D341Med (cell line): ENCODE results near the gene MRTFA.

ENCODE experiments used
- DNase-seq: peaks from one replicate; pipeline ENCODE4 v3.0.0; 2012; ENCODE audit warnings: low spot score

Gene MRTFA

DNA sequence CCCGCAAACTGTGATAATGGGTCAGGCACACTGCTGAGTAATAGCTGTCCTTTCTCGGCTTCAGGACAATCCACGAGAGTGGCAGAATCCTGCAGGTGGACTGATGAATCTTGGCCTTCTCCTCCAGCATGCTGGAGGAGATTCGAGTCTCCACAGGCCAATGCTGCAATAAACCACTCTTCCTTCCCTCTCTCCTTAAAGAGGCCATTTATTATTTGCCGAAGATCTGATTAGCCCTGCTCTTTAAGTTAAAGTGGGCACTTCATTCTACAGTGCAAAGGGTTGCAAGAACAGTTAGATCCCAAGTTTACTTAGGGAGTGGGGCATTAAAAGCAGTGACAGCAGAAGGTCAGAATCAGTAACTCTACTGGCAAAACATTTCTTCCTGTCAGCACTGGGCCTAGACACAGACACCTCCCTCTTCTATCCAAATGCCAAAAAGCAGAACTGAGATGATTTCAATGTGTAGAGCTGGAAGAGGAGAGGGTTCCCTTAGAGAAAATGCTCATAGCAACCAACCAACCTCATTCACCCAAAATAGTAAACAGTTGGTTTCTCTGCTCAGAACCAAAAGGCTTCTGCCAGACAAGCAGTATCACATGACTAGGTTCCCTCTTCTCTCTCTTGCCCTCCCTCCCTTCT lies 144.4 kb downstream of the MRTFA start:
- DNase-seq = no peak

DNA sequence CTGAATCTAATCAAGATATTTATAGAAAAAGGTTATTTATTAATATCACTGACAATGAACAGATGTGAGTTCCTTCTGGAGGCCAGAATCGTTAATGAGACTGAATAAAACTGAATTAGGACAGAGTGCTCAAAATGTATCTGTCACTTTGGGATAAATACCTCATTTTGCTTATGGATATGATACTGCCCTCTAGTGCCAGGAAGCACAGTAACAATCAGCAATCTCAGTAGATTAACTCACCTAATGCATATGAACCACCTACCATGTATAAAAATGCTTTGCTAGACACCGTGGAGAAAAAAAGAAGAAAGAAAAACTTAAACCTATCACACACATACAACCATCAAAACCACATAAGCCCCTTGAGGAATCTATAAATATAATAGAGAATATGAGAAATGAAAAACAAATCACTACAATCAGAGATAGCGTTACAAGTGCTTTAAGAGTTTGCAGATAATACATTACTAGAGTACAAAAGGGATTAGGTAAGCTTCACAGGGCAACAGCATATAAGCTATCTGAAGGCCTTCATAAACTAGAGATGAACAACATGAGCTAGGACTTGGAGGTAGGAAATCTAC lies 148.8 kb downstream of the MRTFA start:
- peak; percentile 50 for DNase-seq

DNA sequence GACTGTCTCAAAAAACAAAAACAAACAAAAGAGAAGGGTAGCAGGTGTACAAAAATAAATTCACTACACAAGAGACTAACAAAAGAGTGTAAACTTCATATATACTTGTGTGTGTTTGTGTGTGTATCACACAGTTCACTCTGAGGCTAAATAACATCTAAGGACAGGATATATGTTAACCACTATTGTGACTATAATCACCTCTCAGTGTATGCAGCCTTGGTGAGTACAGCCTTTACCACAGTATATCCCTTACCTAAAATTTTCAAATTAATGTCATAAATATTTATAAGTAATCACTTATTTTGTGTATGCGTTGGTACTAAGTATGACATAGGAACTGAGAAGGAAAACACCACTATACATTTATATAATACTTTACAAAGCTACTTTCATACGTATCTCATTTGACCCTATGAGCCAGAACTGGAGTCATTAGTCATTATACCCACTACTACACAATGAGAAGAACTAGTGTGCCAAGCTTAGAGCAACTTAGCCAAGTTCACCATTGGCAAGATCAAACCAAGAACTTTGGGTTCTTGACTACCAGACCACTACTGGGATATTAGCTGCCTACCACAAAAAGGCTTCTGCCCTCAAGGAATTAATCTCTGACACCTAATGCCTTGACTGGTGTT lies 149.4 kb downstream of the MRTFA start:
- no peak for DNase-seq

DNA sequence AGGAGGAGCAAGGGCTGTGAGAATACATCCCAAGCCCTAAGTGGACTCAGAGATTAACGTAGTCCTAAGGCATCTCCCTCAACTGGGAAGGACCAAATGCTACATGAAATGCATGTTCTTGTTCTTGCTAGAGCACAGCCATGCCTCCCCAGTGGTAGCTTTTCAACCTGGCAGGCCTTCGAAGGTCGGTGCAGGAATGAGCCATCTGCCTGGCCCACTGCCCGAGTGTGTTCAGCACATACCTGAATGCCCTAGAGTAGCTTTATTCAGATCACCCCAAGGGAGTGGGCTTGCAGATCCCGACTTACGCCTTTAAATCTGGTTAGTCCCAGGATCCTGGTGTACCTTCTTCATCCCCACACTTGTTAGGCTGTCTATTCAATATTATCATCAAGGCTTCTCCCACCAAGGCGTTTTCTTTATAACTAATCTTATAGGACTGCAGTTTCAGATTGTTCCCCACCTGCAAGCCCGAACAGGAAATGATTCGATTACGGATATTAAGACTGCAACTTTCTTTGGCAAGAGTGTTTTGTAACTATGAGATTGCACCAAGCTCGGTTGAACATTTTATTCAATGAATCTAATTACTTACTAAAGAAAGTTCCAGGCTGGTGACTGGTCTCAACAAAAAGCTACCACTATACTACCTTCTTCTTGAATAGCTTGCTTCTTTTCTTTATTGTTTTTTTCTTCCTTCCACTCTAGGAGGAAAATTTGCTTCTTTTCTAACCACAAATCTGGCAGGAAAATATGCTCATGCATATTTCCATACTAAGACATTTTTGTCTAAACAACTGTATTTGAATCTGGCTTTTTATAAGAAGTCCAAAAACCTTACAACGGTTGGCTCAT lies 150.5 kb downstream of the MRTFA start:
- peak; percentile 46 for DNase-seq

DNA sequence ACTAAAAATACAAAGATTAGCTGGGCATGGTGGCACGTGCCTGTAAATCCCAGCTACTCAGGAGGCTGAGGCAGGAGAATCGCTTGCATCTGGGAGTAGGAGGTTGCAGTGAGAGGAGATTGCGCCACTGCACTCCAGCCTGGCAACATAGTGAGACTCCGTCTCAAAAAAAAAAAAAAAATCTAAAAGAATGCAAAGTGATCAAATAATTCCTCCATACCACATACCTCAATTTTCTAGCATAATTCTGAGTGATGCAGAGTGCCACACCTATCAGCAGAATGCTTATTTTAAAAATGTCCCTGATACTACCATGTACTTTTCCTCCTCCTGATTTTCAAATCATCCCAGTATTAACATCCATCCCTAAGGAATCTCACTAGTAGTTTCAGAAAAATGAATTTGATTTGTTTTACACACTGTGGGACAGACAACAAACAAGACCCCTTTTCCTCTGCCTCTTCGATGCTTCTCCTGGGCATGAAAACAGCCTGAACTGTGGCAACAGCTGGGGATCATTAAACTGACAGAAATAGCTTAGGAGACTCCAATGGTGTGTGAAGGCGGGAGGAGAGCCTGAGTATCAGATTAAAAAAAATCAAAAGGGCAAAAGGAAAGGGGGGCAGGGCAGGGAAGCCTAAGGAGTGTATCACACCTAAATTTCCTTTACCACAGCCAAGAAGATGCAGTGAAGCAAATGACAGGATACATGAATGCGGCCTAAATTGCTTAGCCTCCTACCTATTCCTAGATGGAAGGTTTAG lies 151.4 kb downstream of the MRTFA start:
- DNase-seq = peak; percentile 64

DNA sequence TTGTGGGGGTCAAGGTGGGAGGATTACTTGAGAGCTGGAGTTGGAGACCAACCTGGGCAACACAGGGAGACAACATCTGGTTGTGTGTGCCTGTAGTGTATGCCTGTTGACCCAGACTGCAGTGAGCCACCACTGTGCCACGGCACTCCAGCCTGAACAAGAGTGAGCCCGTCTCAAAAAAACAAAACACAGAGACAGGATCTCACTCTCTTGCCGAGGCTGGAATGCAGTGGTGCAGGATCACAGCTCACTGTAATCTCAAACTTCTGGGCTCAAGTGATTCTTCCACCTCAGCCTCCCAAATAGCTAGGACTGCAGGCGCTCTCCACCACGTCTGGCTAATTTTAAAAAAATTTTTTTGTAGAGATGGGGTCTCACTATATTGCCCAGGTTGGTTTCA lies 153.6 kb downstream of the MRTFA start:
- no peak for DNase-seq

DNA sequence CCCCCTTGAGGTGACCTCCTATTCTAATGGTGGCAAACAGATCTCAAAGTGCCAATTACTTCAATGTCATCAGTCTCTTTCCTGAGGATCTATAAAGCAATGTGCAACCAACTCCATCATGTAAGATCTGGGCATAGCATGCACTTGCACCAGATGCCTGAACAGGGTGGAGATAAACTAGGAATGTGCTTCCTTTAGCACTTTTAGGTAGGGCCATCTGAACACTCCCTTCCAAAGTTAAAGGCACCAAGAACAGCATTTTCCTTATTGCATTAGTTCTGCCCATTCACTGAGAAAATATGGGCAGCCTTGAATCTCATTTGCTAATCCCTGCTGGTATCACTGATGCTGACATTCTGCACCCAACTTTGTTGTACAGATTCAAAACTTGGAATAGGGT lies 154.1 kb downstream of the MRTFA start:
- no peak for DNase-seq

DNA sequence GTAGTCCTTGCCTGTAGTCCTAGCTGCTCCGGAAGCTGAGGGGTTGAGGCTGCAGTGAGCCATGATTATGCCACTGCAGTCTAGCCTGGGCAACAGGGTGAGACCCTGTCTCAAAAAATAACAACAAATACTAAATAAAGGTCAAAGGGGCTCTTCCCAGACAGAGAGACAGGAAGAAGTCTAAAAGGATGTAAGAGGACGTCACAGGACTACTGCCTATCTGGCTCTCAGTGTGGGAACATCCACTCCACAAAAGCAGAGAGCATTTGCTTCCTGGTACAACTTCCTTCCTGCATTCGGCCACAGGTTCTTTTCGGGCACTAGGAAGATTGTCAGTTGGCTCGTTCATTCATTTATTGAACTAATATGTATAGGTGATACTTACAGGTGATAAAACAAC lies 155.5 kb downstream of the MRTFA start:
- DNase-seq = no peak

DNA sequence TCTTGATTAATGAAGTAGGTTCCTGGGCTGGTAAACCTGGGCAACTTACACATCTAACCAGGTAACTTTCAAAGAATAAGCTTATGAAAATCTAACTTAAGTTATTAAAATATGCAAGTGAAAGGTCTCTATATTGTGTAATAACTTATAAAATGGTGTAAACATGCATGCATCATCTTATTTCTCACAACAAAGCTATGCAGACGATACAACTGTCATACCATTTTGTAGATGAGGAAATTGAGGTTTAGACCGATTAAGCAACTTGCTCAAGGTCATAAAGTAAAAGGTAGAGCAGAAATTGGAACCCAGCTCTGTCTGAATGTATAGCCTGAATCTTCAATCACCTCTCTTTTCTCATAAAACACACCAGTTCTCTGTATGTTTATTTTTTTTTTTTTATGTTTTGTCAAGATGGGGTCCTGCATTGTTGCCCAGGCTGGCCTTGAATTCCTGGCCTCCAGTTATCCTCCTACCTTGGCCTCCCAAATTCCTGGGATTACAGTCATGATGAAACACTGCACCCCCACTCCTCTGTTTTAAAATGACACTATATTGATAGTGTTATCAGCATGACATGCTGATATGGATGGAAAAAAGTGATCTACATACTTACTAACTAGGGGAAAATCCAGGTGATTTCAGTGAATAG lies 156.5 kb downstream of the MRTFA start:
- DNase-seq = no peak

DNA sequence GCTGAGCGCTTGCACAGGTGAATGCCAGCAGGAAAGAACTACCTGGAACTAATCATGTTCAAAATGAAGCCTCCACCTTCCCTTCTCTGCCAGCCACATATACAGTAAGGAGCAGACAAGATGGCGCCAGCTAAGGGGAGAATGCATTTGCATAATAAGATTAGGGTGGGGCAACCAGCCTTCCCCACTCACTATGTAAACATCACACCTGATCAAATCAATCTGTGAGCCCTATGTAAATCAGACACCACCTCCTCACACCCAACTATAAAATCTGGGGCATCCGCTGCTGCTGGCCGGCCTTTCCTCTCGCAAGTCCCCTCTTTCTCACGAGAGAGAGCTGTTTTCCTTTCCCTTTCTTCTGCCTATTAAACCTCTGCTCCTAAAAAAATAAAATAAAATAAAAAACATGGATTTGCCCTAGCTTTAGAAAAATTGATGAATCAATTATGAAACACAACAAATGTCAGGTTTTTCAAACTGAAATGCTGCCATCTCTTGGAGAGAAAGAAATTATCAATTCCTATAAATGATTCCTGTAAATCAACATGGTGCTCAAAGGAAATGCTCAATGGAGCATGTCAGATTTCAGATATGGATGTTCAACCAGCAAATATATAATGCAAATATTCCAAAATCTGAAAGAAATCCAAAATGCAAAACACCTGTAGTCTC lies 157.3 kb downstream of the MRTFA start:
- DNase-seq = no peak

DNA sequence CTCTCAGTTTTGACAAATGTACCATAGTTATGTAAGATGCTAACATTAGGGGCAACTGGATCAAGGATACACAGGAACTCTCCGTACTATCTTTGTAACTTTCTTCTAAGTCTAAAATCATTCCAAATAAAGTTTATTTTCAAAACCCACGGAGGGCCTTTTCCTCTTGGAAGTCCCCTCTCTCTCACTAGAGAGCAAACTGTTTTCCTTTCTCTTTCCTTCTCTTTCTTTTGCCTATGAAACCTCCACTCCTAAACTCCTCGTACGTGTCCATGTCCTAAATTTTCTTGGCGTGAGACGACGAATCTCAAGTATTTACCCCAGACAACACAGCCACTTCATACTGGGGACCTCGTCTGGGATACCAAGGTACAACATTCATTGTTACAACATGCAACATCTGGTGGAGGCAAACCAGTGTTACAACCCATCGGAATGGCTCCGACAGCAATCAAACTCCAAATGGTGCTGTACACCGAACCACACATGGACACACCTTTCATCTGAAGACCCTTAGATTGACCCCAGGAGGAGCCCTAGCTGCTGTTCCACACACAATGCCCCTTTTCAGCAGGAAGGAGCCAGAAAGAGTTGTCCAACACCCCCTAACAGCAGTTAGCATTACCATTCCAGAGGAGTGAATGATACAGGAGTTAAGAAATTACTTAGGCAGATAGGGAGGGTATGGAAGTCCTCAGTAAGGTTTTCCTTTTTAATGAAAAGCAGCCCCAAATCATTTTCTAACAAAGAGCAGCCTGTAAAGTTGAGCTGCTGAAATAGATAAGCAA lies 158.0 kb downstream of the MRTFA start:
- DNase-seq = no peak

DNA sequence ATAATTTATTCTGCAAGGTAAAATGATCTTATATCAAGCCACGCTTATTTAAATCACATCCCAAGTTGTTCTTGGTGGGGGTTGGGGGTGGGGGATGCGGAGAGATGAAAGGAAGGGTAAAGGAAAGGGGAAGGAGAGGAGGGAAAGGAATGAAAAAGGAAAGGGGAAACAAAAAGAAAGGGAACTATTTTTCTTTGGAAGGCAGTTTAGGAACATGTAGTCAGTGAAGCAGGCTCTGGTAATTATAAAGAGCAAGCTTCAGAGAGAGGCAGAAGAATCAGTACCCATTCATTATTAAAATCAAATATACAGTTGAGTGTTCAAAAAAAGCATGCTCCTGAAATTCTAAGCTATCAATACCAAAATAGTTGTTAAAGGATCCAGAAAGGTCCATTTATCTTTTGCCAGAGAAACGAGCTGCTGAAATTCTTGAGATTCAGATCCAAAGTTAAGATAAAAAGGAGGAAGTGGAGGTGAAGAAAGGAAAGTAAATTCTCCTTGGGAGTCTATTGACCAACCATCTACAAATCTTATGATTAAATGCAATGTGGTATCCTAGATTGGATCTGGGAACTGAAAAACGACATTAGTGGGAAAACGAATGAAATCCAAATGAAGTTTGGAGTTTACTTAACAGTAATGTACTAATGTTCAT lies 158.7 kb downstream of the MRTFA start:
- no peak for DNase-seq

DNA sequence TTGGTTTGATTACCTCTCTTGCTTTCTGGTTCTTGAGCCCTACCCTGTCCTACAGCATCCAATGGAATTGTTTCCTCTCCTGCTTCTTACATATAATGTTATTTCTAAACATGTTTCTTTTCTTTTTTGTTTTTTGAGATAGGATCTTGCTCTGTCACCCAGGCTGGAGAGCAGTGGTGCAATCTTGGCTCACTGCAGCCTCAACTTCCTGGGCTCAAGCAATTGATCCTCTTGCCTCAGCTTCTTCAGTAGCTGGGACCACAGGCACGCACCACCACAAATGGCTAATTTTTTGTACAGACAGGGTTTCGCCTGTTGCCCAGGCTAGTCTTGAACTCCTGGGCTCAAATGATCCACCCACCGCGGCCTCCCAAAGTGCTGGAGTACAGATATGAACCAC lies 160.2 kb downstream of the MRTFA start:
- DNase-seq = no peak

DNA sequence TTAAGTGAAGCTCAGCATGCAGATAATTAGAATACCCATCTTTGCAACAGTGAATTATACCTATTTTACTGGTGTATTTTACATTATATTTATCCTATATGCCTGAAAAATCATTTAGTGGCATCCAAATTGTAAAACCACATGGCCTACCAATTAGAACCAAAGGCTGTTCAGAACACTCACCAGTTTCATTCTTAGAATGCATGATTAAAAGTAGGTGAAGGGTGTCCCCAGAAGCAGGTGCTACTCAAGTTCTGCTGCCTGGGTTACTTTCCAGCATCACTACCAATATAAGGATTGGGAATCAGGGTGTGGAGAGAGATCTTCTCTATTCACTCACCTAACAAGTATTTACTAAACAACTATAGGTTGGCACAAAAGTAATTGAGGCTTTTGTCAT lies 162.8 kb downstream of the MRTFA start:
- DNase-seq = no peak

DNA sequence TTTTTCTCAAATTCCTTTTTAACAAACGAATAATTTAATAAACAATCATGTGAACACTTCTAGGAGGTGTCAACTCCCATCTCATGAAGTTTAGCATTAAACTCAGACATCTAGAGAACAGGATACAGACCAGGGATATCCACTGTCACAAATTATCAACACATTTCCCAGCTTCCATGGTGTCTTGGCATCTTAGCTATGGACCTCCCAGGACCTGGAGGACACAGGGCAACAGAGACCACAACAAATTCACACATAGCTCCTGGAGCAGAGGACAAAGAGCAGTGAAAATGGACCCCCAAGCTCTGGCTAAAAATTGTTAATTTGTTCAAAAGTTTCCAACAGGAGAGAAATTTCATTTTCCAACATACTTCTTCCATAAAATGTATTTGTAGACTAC lies 163.9 kb downstream of the MRTFA start:
- no peak for DNase-seq

DNA sequence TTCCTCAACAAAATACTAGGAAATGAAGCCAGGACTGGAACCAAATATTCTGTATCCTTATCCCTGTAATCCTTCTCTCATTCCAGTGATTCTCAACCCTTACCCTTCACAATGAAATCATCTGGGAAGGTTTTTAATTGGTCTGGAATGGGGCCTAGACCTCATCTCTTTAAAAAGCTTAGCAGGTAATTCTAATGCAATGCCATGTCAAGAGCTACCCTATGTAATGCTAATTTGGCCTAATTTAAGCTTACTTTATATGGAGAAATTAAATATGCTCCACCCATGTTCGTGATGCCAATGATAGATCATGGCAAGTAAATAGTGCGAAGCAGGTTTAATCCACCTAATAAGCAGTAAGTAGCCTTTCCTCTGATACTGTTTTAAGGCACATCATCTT lies 164.5 kb downstream of the MRTFA start:
- peak; percentile 53 for DNase-seq

DNA sequence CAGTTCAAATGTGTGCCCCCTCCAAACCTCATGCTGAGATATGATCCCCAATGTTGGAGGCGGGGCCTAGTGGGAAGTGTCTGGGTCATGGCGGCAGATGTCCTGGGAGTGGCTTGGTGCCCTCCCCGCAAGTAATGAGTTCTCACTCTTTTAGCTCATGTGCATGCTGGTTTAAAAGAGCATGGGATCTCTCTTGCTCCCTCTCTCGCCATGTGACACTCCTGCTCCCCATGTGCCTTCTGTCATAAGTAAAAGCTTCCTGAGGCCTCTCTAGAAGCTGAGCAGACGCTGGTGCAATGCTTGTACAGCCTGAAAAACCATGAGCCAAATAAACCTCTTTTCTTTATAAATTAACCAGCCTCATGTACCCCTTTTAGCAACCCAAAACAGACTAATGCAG lies 167.3 kb downstream of the MRTFA start:
- DNase-seq = peak; percentile 47

DNA sequence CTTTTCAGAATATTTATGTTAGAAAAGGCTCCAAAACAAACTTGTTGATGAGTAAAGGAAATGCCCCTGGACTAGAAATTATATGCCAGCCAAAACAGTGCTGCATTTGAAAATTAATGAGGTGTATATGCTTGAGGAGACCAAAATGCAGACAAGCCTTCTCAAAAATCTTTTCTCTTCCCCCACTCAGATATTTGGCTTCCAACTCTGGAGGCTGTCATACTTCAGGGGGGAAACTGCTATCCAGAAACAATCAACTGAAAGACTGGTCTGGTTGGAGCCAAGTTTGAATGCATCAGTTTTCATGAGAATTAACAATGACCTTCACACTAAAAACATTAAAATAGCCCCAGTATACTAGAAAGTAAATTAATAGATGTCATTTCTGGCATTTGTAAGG lies 167.9 kb downstream of the MRTFA start:
- no peak for DNase-seq

DNA sequence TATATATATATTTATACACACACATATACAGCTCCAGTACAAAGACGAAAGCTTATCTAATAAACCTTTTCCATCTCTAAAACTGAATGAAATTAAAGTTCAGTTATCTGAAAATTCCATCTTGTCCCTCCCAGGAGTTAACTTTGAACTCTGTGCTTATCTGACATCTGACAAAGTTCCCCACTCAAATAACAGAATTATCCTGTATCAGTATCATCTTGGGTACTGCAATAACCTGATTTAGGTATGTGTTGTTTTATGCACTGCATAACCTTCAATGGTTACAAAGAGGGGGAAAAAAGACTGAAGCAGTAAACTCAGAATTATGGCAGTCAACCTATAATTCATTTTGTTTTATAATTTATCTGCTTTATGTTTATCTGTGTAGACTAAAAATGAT lies 169.5 kb downstream of the MRTFA start:
- DNase-seq = no peak

DNA sequence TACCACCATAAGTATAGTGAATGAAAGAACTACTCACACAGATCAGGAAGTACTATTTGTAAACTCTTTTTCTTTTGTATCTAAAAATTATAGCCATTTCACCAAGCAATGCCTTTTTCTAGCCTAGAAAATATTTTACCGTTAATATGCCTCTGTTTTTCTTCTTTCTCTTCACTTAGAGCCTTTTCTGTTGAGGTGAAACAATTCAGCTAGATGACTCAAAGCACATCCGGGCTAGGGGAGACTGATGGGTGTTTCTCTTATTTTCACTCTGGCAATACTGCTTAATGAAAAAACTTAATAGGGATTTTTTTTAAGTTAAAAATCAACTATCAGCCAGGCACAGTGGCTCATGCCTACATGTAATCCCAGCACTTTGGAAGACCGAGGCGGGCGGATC lies 172.8 kb downstream of the MRTFA start:
- no peak for DNase-seq
